ENCODE results near the gene GLRX2.
"Not testable (repeated sequence)": the region's sequence is repeated elsewhere in the genome, so short reads cannot be mapped to it uniquely, and the experiment has no call there.

Gene GLRX2

GRCh38 chr1:193065954-193066353 lies 39.3 kb downstream of the GLRX2 start:
- DNase-seq (ENCODE audit: low spot score) = no peak

GRCh38 chr1:193062698-193063463 lies 42.3 kb downstream of the GLRX2 start:
- no peak for DNase-seq (ENCODE audit: low spot score)

DNA sequence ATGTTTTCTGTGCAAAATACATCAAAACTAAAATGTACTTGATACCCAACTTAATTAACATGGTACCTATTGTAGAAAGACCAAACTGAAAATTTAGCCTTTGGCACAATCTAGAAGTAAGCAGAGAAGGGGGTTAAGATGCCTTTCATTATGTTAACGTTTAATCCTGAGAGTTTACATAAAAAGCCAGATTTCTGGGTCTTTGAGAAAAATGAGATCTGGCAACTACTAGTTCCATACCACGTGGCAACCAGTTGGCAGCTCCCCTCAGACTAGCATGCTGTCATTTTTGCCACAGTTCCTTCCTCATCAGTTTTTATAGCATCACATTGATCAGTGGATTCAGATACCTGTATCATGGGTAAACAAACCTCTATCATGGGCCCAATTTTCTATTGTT lies 44.3 kb downstream of the GLRX2 start:
- DNase-seq (ENCODE audit: low spot score) = peak; percentile 13

DNA sequence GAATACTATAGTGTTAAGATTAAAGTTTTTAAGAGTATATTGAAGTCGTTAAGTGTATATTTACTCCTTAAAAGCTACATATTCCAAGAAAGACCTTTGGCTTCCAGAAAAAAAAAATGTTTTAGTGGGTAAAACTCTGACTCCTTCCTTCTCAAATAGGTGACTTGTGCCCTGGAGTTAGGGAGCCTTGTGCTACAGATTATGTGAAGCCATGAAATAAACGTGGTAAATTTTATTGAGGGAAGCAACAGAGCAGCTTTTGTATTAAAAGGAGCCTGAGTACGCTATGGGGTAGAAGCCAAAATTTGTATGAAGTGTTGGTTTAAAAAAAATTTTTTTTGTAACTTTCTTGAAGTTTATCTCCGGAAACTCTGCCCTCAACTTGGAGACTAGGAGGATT lies 44.8 kb downstream of the GLRX2 start:
- DNase-seq (ENCODE audit: low spot score) = no peak

DNA sequence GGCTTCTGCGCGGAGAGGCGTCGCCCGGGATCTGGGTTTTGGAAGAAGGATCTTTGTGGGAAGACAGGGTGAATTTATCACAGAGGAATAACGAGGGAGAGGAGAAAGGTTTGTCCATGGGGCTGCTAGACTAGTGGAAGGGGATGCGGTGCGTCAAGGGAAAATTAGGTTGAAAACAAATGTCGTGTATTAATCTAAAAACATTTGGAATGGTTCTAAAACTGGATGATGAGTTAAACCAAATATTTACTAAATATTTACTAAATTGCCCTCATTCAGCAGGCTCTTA lies 45.2 kb downstream of the GLRX2 start:
- DNase-seq (ENCODE audit: low spot score) = no peak

GRCh38 chr1:193059282-193060114 lies 45.7 kb downstream of the GLRX2 start, which contains the start of the genes RO60 and UCHL5:
RO60 (plus strand) TSS chr1:193059612; CDS start chr1:193069055, 9,443 bp downstream.
UCHL5 (minus strand) TSS chr1:193059360; CDS start chr1:193059260, 100 bp downstream.
- DNase-seq (ENCODE audit: low spot score) = peak; percentile 98

GRCh38 chr1:193058529-193059281 lies 46.5 kb downstream of the GLRX2 start:
- no peak for DNase-seq (ENCODE audit: low spot score)

DNA sequence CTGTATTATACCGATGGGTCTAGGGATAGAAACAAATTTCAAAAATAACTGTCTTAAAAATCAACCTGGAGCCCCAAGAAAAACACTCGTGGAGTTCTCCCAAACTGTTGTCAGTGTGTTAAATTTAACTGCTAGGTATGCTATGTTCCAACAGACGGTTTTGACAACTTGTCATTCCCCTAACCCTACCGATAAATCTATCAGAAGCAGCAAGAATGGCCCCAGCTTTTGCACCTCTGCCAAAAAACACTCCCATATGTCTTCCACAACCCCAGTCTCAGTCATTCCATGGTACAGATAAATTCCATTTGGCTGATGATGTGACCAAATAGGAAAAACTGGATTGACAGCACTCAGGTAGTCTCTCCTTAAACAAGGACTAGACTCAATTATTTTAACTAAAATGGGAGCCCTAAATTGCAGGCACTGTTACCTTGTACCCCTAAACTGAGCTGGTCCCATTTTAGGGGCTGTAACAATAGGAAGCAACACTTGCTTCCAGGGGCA lies 51.0 kb downstream of the GLRX2 start:
- no peak for DNase-seq (ENCODE audit: low spot score)

- DNase-seq (ENCODE audit: low spot score) = not testable (repeated sequence)
Measured at GRCh38 chr1:193048913-193049312, 56.3 kb downstream of the GLRX2 start.

Measured in cerebellar cortex (tissue), 1 donor.